Cardiac muscle cell (in vitro differentiated cells and primary cell): Measurements from ENCODE around the gene OVOL2. TPM values are rescaled to one million over a fixed set of nuclear protein-coding genes. Genes with fewer than 3 reads are reported as not detected.
A peak's percentile ranks its signal among the peaks of the same experiment; 100 is the strongest.
"Not testable (repeated sequence)": the region's sequence is repeated elsewhere in the genome, so short reads cannot be mapped to it uniquely, and the experiment has no call there.

Experiments used
- DNase-seq, 2 donors: peaks; one replicate each; pipeline versions ENCODE4 v3.0.0 to v3.0.0-alpha.2; 2010 to 2017; ENCODE audit warnings: low read depth in 1 of 2, low spot score in 1 of 2
- H3K27ac ChIP-seq: fragments of 200-600 bp; sonication (generic); 2 replicates; pipeline ENCODE4 v1.5.1; 2016
- H3K27me3 ChIP-seq: fragments of 200-600 bp; sonication (generic); 2 replicates; pipeline ENCODE4 v1.6.0; 2016; ENCODE audit warnings: control low read depth
- H3K36me3 ChIP-seq: fragments of 200-600 bp; sonication (generic); 2 replicates; pipeline ENCODE4 v1.5.1; 2016; ENCODE audit warnings: control low read depth
- H3K4me1 ChIP-seq: fragments of 200-600 bp; sonication (generic); 2 replicates; pipeline ENCODE4 v1.8.1; 2017; ENCODE audit warnings: low read depth, mild to moderate bottlenecking, mixed run types
- H3K4me3 ChIP-seq: fragments of 200-600 bp; sonication (generic); 2 replicates; pipeline ENCODE4 v1.5.1; 2016; ENCODE audit warnings: mild to moderate bottlenecking
- H3K9me3 ChIP-seq: fragments of 200-600 bp; sonication (generic); 2 replicates; pipeline ENCODE4 v1.5.1; 2017; ENCODE audit warnings: low read depth, mild to moderate bottlenecking, control low read depth
- CTCF ChIP-seq: IDR thresholded peaks from 2 replicates; pipeline ENCODE4 v1.5.1; 2012; ENCODE audit warnings: low read depth, mild to moderate bottlenecking, low read length
- polyA plus RNA-seq: library from polyadenylated mRNA; unstranded; fragments of >200 nt; fragmentation: Nextera tagmentation; extraction: Ambion mirVana; gene quantifications from 2 replicates; pipeline ENCODE4 v1.2.1, GENCODE V29; 2016
- total RNA-seq: library from RNA; depleted of rRNA; stranded (reverse); fragments of >200 nt; gene quantifications from 2 replicates; pipeline ENCODE4 v1.2.3, GENCODE V29; 2016

Gene OVOL2
- total and polyA plus RNA-seq, 2 experiments from 2014 or later: 0.24 TPM; not detected in 1

DNA sequence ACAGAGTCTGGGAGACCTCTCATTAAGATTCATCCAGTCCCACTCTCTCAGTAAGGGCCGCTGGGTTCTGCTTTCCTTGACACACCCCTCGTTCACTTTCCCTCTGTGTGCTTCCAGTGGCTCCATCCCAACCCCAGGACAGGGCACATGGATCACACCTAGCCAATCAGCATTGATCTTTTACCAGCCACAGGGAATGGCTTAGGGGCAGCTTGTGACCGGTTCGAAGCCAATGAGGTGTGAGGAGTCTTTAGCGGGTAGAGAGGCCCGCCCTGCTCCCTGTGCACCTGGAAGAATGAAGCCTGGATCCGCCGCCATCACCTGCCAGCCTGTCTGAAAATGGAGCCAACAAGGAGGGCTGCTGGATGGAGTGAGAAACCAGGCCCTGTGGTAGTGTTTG lies 35.2 kb upstream of the OVOL2 start:
- no peak for DNase-seq
- no peaks in the 10 kb centered on the region for H3K36me3 ChIP-seq
- TF ChIP-seq CTCF: no peak
- no peak overlapping the region for H3K27ac ChIP-seq
- H3K27me3 ChIP-seq: no peaks in the 10 kb centered on the region
- H3K4me3 ChIP-seq: no peak overlapping the region
- no peaks in the 10 kb centered on the region for H3K9me3 ChIP-seq
- H3K4me1 ChIP-seq: no peaks in the 10 kb centered on the region

DNA sequence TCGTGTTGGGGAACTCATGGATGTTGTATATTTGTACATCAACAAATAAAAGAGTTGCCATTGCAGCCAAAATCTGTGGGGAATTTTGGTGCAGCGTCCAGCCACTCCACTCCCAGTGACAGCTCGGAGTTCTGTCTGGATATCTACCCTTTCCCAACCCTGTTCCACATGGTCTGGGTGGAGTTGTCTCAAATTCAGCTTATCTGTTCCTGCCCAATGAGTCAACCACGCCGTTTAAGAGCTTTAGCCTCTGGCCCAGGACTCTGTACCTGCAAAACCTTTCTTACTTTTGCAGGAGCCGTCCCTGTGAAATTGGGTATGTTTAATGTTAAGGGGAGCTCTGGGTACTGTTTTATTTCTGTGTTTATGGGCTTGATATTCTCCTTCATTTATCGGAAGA lies 33.9 kb upstream of the OVOL2 start:
- TF ChIP-seq CTCF: no peak
- H3K4me1 ChIP-seq: no peaks in the 10 kb centered on the region
- no peaks in the 10 kb centered on the region for H3K36me3 ChIP-seq
- peak in 1 of 2 donors; percentile 2 for DNase-seq
- H3K27me3 ChIP-seq: no peaks in the 10 kb centered on the region
- H3K4me3 ChIP-seq: no peak overlapping the region
- H3K9me3 ChIP-seq: no peaks in the 10 kb centered on the region
- H3K27ac ChIP-seq: no peak overlapping the region

DNA sequence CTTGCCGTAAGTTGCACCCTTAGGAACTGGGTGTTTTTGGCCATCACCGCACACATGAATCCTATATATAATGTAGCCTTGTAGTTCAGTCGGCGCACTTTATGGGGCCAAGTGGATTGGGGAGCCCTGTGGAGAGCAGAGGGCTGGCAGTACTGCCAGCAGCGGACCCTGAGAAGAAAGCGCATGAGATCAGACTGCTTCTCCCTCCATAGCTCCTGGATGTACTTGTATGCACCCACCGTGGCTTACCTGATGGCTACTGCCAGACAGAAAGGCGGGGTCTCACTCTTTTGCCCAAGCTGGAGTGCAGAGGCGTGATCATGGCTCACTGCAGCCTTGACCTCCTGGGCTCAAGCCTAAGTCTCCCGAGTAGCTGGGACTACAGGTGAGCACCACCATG lies 32.8 kb upstream of the OVOL2 start:
- no peaks in the 10 kb centered on the region for H3K27me3 ChIP-seq
- H3K36me3 ChIP-seq: no peaks in the 10 kb centered on the region
- H3K4me1 ChIP-seq: no peaks in the 10 kb centered on the region
- TF ChIP-seq CTCF: no peak
- H3K9me3 ChIP-seq: no peaks in the 10 kb centered on the region
- DNase-seq: no peak
- H3K4me3 ChIP-seq: no peak overlapping the region
- no peak overlapping the region for H3K27ac ChIP-seq

- DNase-seq: no peak
- H3K4me3 ChIP-seq: no peak overlapping the region
- no peaks in the 10 kb centered on the region for H3K36me3 ChIP-seq
- H3K4me1 ChIP-seq: no peaks in the 10 kb centered on the region
- H3K27ac ChIP-seq: no peak overlapping the region
- TF ChIP-seq CTCF: no peak
- H3K27me3 ChIP-seq: no peaks in the 10 kb centered on the region
- no peaks in the 10 kb centered on the region for H3K9me3 ChIP-seq
Observed at GRCh38 chr20:18090044-18090443, 32.3 kb upstream of the OVOL2 start.

DNA sequence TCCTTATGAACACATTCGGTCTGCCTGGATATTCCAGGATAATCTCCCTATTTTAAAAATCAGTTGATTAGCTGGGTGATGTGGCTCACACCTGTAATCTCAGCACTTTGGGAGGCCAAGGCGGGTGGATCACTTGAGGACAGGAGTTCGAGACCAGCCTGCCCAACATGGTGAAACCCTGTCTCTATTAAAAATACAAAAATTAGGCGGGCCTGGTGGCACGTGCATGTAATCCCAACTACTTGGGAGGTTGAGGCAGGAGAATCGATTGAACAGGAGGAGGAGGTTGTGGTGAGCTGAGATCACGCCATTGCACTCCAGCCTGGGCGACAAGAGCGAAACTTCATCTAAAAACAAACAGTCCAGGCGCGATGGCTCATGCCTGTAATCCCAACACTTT lies 31.1 kb upstream of the OVOL2 start:
- DNase-seq, H3K27me3 ChIP-seq: not testable (repeated sequence)

DNA sequence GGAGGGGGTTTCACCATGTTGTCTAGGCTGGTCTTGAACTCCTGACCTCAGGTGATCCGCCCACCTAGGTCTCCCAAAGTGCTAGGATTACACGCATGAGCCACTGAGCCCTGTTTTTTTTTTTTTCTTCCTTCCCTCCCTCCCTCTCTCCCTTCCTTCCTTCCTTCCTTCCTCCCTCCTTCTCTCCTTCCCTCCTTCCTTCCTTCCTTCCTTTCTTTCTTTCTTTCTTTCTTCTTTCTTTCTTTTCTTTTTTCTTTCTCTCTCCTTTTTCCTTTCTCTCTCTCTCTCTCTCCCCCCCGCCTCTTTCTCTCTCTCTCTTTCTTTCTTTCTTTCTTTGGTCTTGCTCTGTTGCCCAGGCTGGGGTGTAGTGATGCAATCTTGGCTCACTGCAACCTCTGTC lies 30.6 kb upstream of the OVOL2 start:
- not testable (repeated sequence) for H3K9me3 ChIP-seq, H3K27ac ChIP-seq, H3K4me3 ChIP-seq, H3K27me3 ChIP-seq, DNase-seq, H3K4me1 ChIP-seq, H3K36me3 ChIP-seq

More for the DNA sequence above, 31.1 kb upstream of the OVOL2 start:
- H3K9me3 ChIP-seq, H3K27ac ChIP-seq, H3K4me3 ChIP-seq, H3K36me3 ChIP-seq, H3K4me1 ChIP-seq: not testable (repeated sequence)

DNA sequence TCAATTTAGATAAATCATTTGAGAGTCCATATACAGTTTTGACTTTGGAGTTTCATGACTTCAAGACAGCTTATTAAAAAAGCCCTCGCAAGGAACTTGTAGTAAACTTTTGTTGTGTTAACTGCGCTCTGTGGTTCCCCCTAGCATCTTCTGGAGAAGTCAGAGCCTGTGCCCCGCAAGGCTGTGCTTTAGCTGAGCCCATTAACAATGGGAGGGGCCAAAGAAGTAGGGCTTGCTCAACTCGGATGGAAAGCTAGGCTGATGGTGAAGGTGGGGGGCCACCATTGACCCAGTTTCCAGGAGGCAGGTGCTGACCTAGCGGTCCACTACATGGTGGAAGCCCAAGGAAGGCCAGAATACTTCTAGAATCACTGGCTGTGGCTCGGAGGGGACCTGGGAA lies 29.3 kb upstream of the OVOL2 start:
- no peak for TF ChIP-seq CTCF
- Histone ChIP-seq H3K36me3 (no peaks in the 10 kb centered on the region), H3K27me3 (no peaks in the 10 kb centered on the region), H3K4me3 (no peak overlapping the region), H3K27ac (no peak overlapping the region), H3K9me3 (no peaks in the 10 kb centered on the region), H3K4me1 (no peaks in the 10 kb centered on the region)
- DNase-seq: no peak

DNA sequence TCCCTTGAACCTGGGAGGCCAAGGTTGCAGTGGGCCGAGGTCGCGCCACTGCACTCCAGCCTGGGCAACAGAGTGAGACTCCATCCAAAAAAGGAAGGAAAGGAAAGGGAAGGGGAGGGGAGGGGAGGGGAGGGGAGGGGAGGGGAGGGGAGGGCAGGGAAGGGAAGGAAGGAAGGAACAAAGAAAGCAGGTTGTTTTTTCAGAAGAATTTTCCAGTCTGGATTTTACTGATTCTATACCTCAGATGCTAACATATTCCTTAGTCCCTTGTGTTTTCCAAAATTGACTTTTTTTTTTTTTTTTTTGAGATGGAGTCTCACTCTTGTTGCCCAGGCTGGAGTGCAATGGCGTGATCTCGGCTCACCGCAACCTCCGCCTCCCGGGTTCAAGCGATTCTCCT lies 23.1 kb upstream of the OVOL2 start:
- not testable (repeated sequence) for H3K27ac ChIP-seq, H3K36me3 ChIP-seq, H3K27me3 ChIP-seq, H3K4me3 ChIP-seq, DNase-seq, H3K9me3 ChIP-seq, H3K4me1 ChIP-seq
